ENCODE measurements around the gene PHB1. TPM values are rescaled to one million over a fixed set of nuclear protein-coding genes. Genes with fewer than 3 reads are reported as not detected.
A peak's percentile ranks its signal among the peaks of the same experiment; 100 is the strongest.
"Not testable (repeated sequence)": the region's sequence is repeated elsewhere in the genome, so short reads cannot be mapped to it uniquely, and the experiment has no call there.

Gene PHB1
- total RNA-seq, 1 donor = 71.7 TPM

- Histone ChIP-seq H3K27ac (ENCODE audit: low read depth, low read length) (no peak overlapping the region), H3K4me1 (ENCODE audit: insufficient read depth, low read length) (no peaks in the 10 kb centered on the region), H3K36me3 (ENCODE audit: insufficient read depth, low read length) (no peaks in the 10 kb centered on the region), H3K4me2 (ENCODE audit: insufficient read depth, low read length) (no peak overlapping the region), H2AFZ (ENCODE audit: low read length) (no peak overlapping the region), H3K4me3 (ENCODE audit: insufficient read depth, low read length) (no peak overlapping the region), H4K20me1 (ENCODE audit: insufficient read depth, low read length) (no peaks in the 10 kb centered on the region), H3K27me3 (ENCODE audit: insufficient read depth, low read length) (no peaks in the 10 kb centered on the region), H3K79me2 (ENCODE audit: insufficient read depth, low read length) (no peaks in the 10 kb centered on the region), H3K9me3 (ENCODE audit: low read depth, low read length) (no peaks in the 10 kb centered on the region)
- no peak for TF ChIP-seq CTCF (IDR thresholded peaks at IDR 0.05; ENCODE audit: extremely low read depth, low read depth, low read length)
- DNase-seq (ENCODE audit: insufficient read length, low spot score, missing footprints) = no peak
These were observed 43.5 kb downstream of the PHB1 start for GRCh38 chr17:49370971-49371834.

GRCh38 chr17:49369760-49370159 lies 44.9 kb downstream of the PHB1 start:
- H3K27ac ChIP-seq (ENCODE audit: low read depth, low read length) = no peak overlapping the region
- no peak overlapping the region for H3K4me2 ChIP-seq (ENCODE audit: insufficient read depth, low read length)
- H3K4me1 ChIP-seq (ENCODE audit: insufficient read depth, low read length) = no peaks in the 10 kb centered on the region
- no peaks in the 10 kb centered on the region for H4K20me1 ChIP-seq (ENCODE audit: insufficient read depth, low read length)
- TF ChIP-seq CTCF (IDR thresholded peaks at IDR 0.05; ENCODE audit: extremely low read depth, low read depth, low read length) = no peak
- no peak overlapping the region for H3K4me3 ChIP-seq (ENCODE audit: insufficient read depth, low read length)
- H3K27me3 ChIP-seq (ENCODE audit: insufficient read depth, low read length) = no peaks in the 10 kb centered on the region
- no peak for DNase-seq (ENCODE audit: insufficient read length, low spot score, missing footprints)
- no peaks in the 10 kb centered on the region for H3K9me3 ChIP-seq (ENCODE audit: low read depth, low read length)
- H3K36me3 ChIP-seq (ENCODE audit: insufficient read depth, low read length) = no peaks in the 10 kb centered on the region
- H3K79me2 ChIP-seq (ENCODE audit: insufficient read depth, low read length) = no peaks in the 10 kb centered on the region
- no peak overlapping the region for H2AFZ ChIP-seq (ENCODE audit: low read length)

DNA sequence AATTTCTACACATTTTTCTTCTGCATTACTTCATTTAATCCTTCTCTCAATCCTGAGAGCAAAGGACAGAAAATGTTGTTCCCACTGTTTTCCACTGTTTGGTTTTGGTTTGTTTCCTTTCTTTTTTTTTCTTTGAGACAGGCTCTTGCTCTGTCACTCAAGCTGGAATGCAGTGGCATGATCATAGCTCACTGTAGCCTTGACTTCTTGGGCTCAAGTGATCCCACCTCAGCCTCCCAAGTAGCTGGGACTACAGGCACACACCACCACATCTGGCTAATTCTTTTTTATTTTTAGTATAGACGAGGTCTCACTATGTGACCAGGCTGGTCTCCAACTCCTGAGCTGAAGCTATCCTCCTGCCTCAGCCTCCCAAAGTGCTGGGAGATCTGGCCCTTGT lies 45.6 kb downstream of the PHB1 start:
- Histone ChIP-seq H2AFZ (ENCODE audit: low read length) (no peak overlapping the region), H3K27ac (ENCODE audit: low read depth, low read length) (no peak overlapping the region), H3K27me3 (ENCODE audit: insufficient read depth, low read length) (no peaks in the 10 kb centered on the region), H4K20me1 (ENCODE audit: insufficient read depth, low read length) (no peaks in the 10 kb centered on the region), H3K4me1 (ENCODE audit: insufficient read depth, low read length) (no peaks in the 10 kb centered on the region), H3K9me3 (ENCODE audit: low read depth, low read length) (no peaks in the 10 kb centered on the region), H3K4me2 (ENCODE audit: insufficient read depth, low read length) (no peak overlapping the region), H3K79me2 (ENCODE audit: insufficient read depth, low read length) (no peaks in the 10 kb centered on the region), H3K4me3 (ENCODE audit: insufficient read depth, low read length) (no peak overlapping the region), H3K36me3 (ENCODE audit: insufficient read depth, low read length) (no peaks in the 10 kb centered on the region)
- TF ChIP-seq CTCF (IDR thresholded peaks at IDR 0.05; ENCODE audit: extremely low read depth, low read depth, low read length) = no peak
- no peak for DNase-seq (ENCODE audit: insufficient read length, low spot score, missing footprints)

DNA sequence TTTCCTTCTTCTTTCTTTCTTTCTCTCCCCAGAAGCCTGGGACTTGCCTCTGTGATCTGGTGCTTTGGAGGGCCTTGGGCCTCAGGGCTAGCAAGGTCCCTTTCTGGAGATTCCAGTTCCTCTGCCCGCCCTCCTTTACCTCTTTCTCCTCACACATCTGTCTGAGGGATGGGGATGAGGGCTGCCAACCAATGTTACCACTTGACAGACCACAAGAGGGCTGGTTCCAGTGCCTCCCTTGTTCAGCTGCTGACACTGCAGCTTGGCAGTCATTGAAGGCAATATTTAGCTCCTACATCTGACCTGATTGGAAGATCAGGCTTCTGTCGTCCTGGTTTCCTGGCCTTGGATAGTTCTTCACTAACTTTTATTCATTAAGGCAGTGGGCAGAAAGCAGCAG lies 49.0 kb downstream of the PHB1 start:
- Histone ChIP-seq H3K27ac (ENCODE audit: low read depth, low read length) (no peak overlapping the region), H3K4me3 (ENCODE audit: insufficient read depth, low read length) (no peak overlapping the region), H3K27me3 (ENCODE audit: insufficient read depth, low read length) (no peaks in the 10 kb centered on the region), H4K20me1 (ENCODE audit: insufficient read depth, low read length) (peaks cover 6% of the 10 kb centered on the region), H3K36me3 (ENCODE audit: insufficient read depth, low read length) (no peaks in the 10 kb centered on the region), H3K79me2 (ENCODE audit: insufficient read depth, low read length) (peaks cover 8% of the 10 kb centered on the region), H3K4me2 (ENCODE audit: insufficient read depth, low read length) (no peak overlapping the region), H3K4me1 (ENCODE audit: insufficient read depth, low read length) (peaks cover 8% of the 10 kb centered on the region), H2AFZ (ENCODE audit: low read length) (no peak overlapping the region), H3K9me3 (ENCODE audit: low read depth, low read length) (no peaks in the 10 kb centered on the region)
- DNase-seq (ENCODE audit: insufficient read length, low spot score, missing footprints) = peak; percentile 90
- TF ChIP-seq CTCF (IDR thresholded peaks at IDR 0.05; ENCODE audit: extremely low read depth, low read depth, low read length) = peak; percentile 28

GRCh38 chr17:49365126-49365525 lies 49.6 kb downstream of the PHB1 start:
- Histone ChIP-seq H3K79me2 (ENCODE audit: insufficient read depth, low read length) (peaks cover 14% of the 10 kb centered on the region), H3K4me1 (ENCODE audit: insufficient read depth, low read length) (peaks cover 13% of the 10 kb centered on the region), H4K20me1 (ENCODE audit: insufficient read depth, low read length) (peaks cover 12% of the 10 kb centered on the region)
- H3K36me3 ChIP-seq (ENCODE audit: insufficient read depth, low read length); H3K27me3 ChIP-seq (ENCODE audit: insufficient read depth, low read length); H3K9me3 ChIP-seq (ENCODE audit: low read depth, low read length); DNase-seq (ENCODE audit: insufficient read length, low spot score, missing footprints); H3K27ac ChIP-seq (ENCODE audit: low read depth, low read length); H3K4me2 ChIP-seq (ENCODE audit: insufficient read depth, low read length); H3K4me3 ChIP-seq (ENCODE audit: insufficient read depth, low read length); H2AFZ ChIP-seq (ENCODE audit: low read length): not testable (repeated sequence)

All from osteoblast (primary cell).